ENCODE results near the gene C11orf65.

The C11orf65 gene

DNA sequence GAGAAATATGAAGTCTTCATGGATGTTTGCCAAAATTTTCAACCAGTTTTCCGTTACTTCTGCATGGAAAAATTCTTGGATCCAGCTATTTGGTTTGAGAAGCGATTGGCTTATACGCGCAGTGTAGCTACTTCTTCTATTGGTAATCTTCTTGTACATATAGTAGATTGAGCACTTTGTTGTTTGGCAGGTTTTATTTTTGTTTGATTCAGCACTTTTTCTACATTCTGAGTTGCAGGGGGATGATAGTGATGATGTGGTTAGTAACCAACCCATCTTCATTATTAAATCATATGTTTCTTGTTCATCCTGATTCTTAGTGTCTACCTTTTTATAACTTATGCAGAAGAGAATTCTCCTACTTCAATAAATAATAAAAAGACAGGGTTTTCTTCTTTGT lies 121.6 kb downstream of the C11orf65 start:
- TF ChIP-seq, protein P1, sequence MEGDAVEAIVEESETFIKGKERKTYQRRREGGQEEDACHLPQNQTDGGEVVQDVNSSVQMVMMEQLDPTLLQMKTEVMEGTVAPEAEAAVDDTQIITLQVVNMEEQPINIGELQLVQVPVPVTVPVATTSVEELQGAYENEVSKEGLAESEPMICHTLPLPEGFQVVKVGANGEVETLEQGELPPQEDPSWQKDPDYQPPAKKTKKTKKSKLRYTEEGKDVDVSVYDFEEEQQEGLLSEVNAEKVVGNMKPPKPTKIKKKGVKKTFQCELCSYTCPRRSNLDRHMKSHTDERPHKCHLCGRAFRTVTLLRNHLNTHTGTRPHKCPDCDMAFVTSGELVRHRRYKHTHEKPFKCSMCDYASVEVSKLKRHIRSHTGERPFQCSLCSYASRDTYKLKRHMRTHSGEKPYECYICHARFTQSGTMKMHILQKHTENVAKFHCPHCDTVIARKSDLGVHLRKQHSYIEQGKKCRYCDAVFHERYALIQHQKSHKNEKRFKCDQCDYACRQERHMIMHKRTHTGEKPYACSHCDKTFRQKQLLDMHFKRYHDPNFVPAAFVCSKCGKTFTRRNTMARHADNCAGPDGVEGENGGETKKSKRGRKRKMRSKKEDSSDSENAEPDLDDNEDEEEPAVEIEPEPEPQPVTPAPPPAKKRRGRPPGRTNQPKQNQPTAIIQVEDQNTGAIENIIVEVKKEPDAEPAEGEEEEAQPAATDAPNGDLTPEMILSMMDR (IDR thresholded peaks at IDR 0.05; ENCODE audit: insufficient read depth, low read depth, low read length, missing control alignments), result no peak
- no peak overlapping the region for H3K4me3 ChIP-seq (ENCODE audit: low read depth, low read length)
- no peak for DNase-seq (ENCODE audit: low read depth)

DNA sequence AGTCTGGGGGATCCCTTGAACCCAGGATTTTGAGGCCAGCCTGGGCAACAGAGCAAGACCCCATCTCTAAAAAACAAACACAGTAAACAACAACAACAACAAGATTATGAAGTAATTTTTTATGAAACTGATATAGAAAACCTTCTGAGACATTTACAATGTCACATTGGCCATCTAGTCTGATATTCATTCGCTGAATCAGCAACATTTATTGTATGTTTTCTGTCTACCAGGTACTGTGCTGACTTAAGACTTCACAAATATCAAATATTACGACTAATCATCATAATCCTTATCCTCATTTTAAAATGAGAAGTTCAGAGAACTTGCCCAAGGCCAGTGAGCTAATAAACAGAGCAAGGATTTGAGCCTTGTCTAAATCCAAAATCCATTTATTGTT lies 123.6 kb downstream of the C11orf65 start:
- DNase-seq (ENCODE audit: low read depth), result no peak
- no peak overlapping the region for H3K4me3 ChIP-seq (ENCODE audit: low read depth, low read length)
- TF ChIP-seq, protein P1 (IDR thresholded peaks at IDR 0.05; ENCODE audit: insufficient read depth, low read depth, low read length, missing control alignments), result no peak

DNA sequence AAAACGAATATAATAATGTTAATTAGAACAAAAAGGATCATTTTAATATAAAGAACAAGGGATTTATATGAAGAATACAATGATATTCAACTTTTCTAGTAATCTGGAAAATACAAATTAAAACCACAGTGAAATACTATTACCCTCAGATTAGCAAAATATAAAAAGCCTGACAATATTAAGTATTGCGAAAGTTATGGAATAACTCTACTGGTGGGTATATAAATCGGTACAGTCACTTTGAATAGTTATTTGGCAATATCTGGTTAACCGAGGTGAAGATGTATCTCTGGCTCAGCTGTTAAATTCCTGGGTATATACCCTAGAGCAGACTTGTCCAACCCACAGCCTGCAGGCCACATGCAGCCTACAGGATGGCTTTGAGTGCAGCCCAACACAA lies 125.7 kb downstream of the C11orf65 start:
- no peak for DNase-seq (ENCODE audit: low read depth)
- TF ChIP-seq, protein P1 (IDR thresholded peaks at IDR 0.05; ENCODE audit: insufficient read depth, low read depth, low read length, missing control alignments), result no peak
- H3K4me3 ChIP-seq (ENCODE audit: low read depth, low read length), result no peak overlapping the region

DNA sequence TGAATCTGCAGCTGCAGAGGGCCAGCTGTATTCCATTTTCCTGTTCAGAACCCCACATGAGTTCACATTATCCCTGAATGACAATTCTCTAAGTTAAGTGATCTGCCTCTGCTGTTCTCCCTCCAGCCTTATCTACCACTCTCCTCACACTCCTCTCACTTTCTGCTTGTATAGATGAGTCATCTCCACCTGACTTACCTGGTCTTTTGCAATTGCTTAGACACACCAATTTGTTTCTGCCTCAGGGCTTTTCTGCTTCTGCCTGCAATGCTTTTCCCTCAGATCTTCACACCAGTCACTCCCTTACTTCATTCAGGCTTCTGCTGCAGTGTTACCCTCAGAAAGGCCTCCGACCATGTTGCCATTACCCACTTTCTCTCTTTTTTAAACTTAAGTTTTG lies 126.4 kb downstream of the C11orf65 start:
- no peak for DNase-seq (ENCODE audit: low read depth)
- no peak overlapping the region for H3K4me3 ChIP-seq (ENCODE audit: low read depth, low read length)
- TF ChIP-seq, protein P1 (IDR thresholded peaks at IDR 0.05; ENCODE audit: insufficient read depth, low read depth, low read length, missing control alignments), result no peak

DNA sequence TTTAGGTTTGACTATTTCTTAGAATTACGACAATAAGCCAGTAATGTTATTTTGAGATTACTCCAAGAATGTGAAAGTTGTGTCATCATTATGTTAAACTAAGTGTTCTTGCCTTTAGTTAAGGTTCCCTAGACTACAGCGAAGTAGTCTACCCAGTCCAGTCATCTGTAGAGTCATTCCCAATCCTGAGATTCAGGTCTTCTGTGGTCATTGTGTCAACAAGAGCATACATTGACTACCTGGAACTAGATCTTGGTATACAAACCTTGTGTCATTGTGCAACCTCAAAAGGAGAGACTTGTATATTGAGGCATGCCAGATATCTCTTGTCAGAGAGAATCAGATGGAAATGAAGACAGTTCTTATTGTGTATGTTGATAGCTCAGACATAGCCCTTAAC lies 128.6 kb downstream of the C11orf65 start:
- DNase-seq (ENCODE audit: low read depth), result no peak
- H3K4me3 ChIP-seq (ENCODE audit: low read depth, low read length), result no peak overlapping the region
- TF ChIP-seq, protein P1 (IDR thresholded peaks at IDR 0.05; ENCODE audit: insufficient read depth, low read depth, low read length, missing control alignments), result no peak

DNA sequence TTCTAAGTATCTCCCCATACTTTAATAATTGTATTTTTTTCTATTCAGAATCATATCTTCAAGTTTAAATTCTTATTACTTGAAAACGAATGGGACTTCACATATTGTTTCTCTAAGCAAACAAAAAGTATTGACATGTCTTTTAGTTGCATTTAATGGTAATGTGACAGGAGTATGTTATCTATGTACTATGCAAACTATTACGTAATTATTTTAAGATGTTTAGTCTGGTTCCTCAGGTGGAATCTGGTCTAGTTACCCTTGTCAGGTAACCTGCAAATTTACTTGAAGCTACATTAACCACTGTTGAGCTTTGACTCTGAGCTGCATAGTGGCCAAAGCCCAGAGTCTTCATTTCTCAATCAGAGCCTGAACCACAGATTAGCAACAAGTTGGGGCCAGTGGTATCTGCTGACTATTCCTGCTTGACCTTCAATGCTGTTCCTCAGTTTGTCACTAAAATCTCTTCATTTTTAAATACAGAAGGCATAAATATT lies 133.9 kb downstream of the C11orf65 start:
- H3K4me3 ChIP-seq (ENCODE audit: low read depth, low read length), result no peak overlapping the region
- TF ChIP-seq, protein P1 (IDR thresholded peaks at IDR 0.05; ENCODE audit: insufficient read depth, low read depth, low read length, missing control alignments), result no peak
- no peak for DNase-seq (ENCODE audit: low read depth)
